GM21786 (cell line): ENCODE measurements around the gene ZNF19.
"Not testable (repeated sequence)": the region's sequence is repeated elsewhere in the genome, so short reads cannot be mapped to it uniquely, and the experiment has no call there.

Experiments
- ATAC-seq: cut with Tn5 transposase; IDR thresholded peaks from one replicate; pipeline ENCODE4 v1.9.1; 2021; ENCODE audit not compliant: unreplicated experiment

Gene ZNF19

GRCh38 chr16:71489122-71489521 is at the start of gene ZNF19:
Gene ZNF19 (minus strand): TSS chr16:71489324. CDS start chr16:71482114, 7,210 bp downstream.
- no peak for ATAC-seq

GRCh38 chr16:71537643-71538042 is 48.5 kb upstream of the ZNF19 start:
- ATAC-seq = peak; percentile 79

- ATAC-seq = no peak
These were observed 47.8 kb upstream of the ZNF19 start for GRCh38 chr16:71536752-71537499.

- no peak for ATAC-seq
These were observed 43.2 kb upstream of the ZNF19 start for GRCh38 chr16:71532366-71532765.

- ATAC-seq = no peak
These were observed 39.7 kb upstream of the ZNF19 start for GRCh38 chr16:71528863-71529262.

GRCh38 chr16:71528257-71528656 is 39.1 kb upstream of the ZNF19 start:
- no peak for ATAC-seq

GRCh38 chr16:71526111-71526631 is 37.0 kb upstream of the ZNF19 start, which contains the start of gene CHST4:
Gene CHST4 (plus strand): TSS chr16:71526426. CDS start chr16:71536678, 10,252 bp downstream.
- ATAC-seq = no peak

- ATAC-seq = no peak
These were observed 35.7 kb upstream of the ZNF19 start for GRCh38 chr16:71524566-71525553.

- ATAC-seq = no peak
These were observed 31.4 kb upstream of the ZNF19 start for GRCh38 chr16:71520550-71520949.

GRCh38 chr16:71515026-71515425 is 25.9 kb upstream of the ZNF19 start:
- no peak for ATAC-seq

- no peak for ATAC-seq
These were observed 25.4 kb upstream of the ZNF19 start for GRCh38 chr16:71514476-71514875.

- no peak for ATAC-seq
These were observed 24.2 kb upstream of the ZNF19 start for GRCh38 chr16:71513302-71513701.

- ATAC-seq = no peak
These were observed 17.9 kb upstream of the ZNF19 start for GRCh38 chr16:71507061-71507460.

- ATAC-seq = no peak
These were observed 15.8 kb upstream of the ZNF19 start for GRCh38 chr16:71504901-71505300.

- not testable (repeated sequence) for ATAC-seq
These were observed 14.9 kb upstream of the ZNF19 start for GRCh38 chr16:71504051-71504450.

GRCh38 chr16:71501547-71501946 is 12.4 kb upstream of the ZNF19 start:
- ATAC-seq = no peak

GRCh38 chr16:71500964-71501363 is 11.8 kb upstream of the ZNF19 start:
- no peak for ATAC-seq

- ATAC-seq = peak; percentile 61
These were observed 10.7 kb upstream of the ZNF19 start for GRCh38 chr16:71499775-71500364.

- no peak for ATAC-seq
These were observed 8.9 kb upstream of the ZNF19 start for GRCh38 chr16:71498031-71498430.

GRCh38 chr16:71493213-71493612 is 4.1 kb upstream of the ZNF19 start:
- no peak for ATAC-seq

GRCh38 chr16:71492786-71493185 is 3.7 kb upstream of the ZNF19 start:
- no peak for ATAC-seq
